ENCODE results near the gene CNIH2.

GRCh38 chr11:66268244-66268951, 9.6 kb upstream of the CNIH2 start, which contains the start of gene RAB1B:
- TF ChIP-seq CTCF (IDR thresholded peaks at IDR 0.05) (no peak), EZH2 (IDR thresholded peaks at IDR 0.05; ENCODE audit: borderline replicate concordance, insufficient read depth, low read depth, low read length, poor library complexity, severe bottlenecking) (no peak)
